ENCODE measurements around the gene MEX3C.

The MEX3C gene

GRCh38 chr18:51150113-51150700 is 47.3 kb downstream of the MEX3C start:
- Histone ChIP-seq H3K9me3 (ENCODE audit: insufficient read depth, low read depth, low read length) (no peaks in the 10 kb centered on the region), H3K9ac (ENCODE audit: low read depth, low read length) (no peak overlapping the region), H3K27me3 (ENCODE audit: insufficient read depth, low read length) (no peaks in the 10 kb centered on the region), H3K27ac (ENCODE audit: low read length) (no peak overlapping the region), H3K4me1 (ENCODE audit: insufficient read depth, low read length) (no peaks in the 10 kb centered on the region), H3K4me3 (ENCODE audit: low read length) (no peak overlapping the region), H3K36me3 (ENCODE audit: insufficient read depth, low read depth, low read length) (no peaks in the 10 kb centered on the region)

DNA sequence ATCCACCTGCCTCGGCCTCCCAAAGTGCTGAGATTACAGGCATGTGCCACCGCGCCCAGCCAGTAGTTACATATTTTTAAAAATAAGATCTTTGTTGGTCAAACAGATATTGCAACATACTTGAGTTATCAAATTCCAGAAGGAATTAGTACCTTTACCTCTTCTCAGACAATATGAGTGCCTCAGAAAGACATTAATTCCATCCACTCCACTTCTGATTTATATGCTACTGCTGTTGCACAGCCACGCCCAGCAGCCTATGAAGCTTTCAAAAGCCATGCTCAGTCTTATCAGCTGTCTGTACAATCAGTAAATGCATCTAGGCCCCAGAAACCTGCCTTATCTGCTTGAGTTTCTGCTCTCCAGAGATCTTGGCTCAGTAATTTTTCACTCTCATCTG is 47.8 kb downstream of the MEX3C start:
- no peaks in the 10 kb centered on the region for H3K9me3 ChIP-seq (ENCODE audit: insufficient read depth, low read depth, low read length)
- no peaks in the 10 kb centered on the region for H3K27me3 ChIP-seq (ENCODE audit: insufficient read depth, low read length)
- H3K36me3 ChIP-seq (ENCODE audit: insufficient read depth, low read depth, low read length), result no peaks in the 10 kb centered on the region
- no peaks in the 10 kb centered on the region for H3K4me1 ChIP-seq (ENCODE audit: insufficient read depth, low read length)
- H3K27ac ChIP-seq (ENCODE audit: low read length), result no peak overlapping the region
- H3K4me3 ChIP-seq (ENCODE audit: low read length), result no peak overlapping the region
- H3K9ac ChIP-seq (ENCODE audit: low read depth, low read length), result no peak overlapping the region

DNA sequence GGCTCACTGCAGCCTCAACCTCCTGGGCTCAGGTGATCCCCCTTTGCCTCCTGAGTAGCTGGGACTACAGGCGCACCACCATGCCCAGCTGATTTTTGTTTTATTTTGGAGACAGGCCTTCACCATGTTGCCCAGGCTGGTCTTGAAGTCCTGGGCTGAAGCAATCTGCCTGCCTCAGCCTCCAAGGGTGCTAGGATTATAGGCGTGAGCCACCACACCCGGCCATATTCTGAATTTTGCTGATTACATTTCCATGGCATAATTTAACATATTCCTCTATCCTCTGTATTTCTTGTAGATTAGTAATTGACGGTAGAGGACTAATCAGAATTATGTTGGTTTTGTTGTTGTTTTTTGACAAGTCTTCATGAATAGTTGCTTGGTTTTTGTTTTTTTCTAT is 50.6 kb downstream of the MEX3C start:
- Histone ChIP-seq H3K9me3 (ENCODE audit: insufficient read depth, low read depth, low read length) (no peaks in the 10 kb centered on the region), H3K36me3 (ENCODE audit: insufficient read depth, low read depth, low read length) (no peaks in the 10 kb centered on the region), H3K9ac (ENCODE audit: low read depth, low read length) (no peak overlapping the region), H3K4me3 (ENCODE audit: low read length) (no peak overlapping the region), H3K27ac (ENCODE audit: low read length) (no peak overlapping the region), H3K4me1 (ENCODE audit: insufficient read depth, low read length) (no peaks in the 10 kb centered on the region), H3K27me3 (ENCODE audit: insufficient read depth, low read length) (no peaks in the 10 kb centered on the region)

DNA sequence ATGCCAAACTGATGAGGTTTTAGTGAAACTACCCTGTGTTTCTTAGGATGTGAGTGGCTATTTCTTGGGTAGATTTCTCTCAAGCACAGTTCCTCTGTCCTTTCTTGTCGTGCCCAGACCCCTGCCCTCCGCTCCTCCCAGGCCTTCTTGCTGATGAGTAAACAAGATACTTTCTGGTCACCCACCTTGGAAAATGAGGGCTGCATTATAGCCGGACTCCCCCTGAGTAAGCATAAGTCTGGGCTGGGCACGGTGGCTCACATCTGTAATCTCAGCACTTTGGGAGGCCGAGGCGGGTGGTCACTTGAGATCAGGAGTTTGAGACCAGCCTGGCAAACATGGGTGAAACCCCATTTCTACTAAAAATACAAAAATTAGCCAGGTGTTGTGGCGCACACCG is 58.5 kb downstream of the MEX3C start:
- Histone ChIP-seq H3K9me3 (ENCODE audit: insufficient read depth, low read depth, low read length) (no peaks in the 10 kb centered on the region), H3K4me3 (ENCODE audit: low read length) (no peak overlapping the region), H3K36me3 (ENCODE audit: insufficient read depth, low read depth, low read length) (no peaks in the 10 kb centered on the region), H3K27me3 (ENCODE audit: insufficient read depth, low read length) (no peaks in the 10 kb centered on the region), H3K4me1 (ENCODE audit: insufficient read depth, low read length) (no peaks in the 10 kb centered on the region), H3K9ac (ENCODE audit: low read depth, low read length) (no peak overlapping the region), H3K27ac (ENCODE audit: low read length) (no peak overlapping the region)

DNA sequence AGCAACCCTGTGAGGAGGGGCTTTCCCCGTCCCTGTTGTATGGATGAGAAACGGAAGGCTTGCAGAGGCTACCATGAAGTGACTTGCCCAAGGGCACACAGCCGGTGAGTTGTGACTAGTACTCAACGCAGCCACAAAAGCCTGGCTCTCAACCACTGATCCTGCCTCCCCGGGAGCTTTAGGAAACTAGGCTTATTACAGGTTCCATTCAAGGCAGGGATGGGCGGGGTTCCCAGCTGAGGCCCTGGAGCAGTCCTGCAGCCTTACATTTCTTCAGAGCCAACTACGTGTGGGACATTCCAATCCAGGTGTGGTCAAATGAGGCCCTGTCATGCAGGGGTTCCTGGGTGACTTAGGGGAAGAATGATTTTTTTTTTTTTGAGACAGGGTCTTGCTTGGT is 59.6 kb downstream of the MEX3C start:
- no peaks in the 10 kb centered on the region for H3K4me1 ChIP-seq (ENCODE audit: insufficient read depth, low read length)
- H3K27me3 ChIP-seq (ENCODE audit: insufficient read depth, low read length), result no peaks in the 10 kb centered on the region
- no peak overlapping the region for H3K4me3 ChIP-seq (ENCODE audit: low read length)
- H3K27ac ChIP-seq (ENCODE audit: low read length), result no peak overlapping the region
- no peak overlapping the region for H3K9ac ChIP-seq (ENCODE audit: low read depth, low read length)
- no peaks in the 10 kb centered on the region for H3K9me3 ChIP-seq (ENCODE audit: insufficient read depth, low read depth, low read length)
- H3K36me3 ChIP-seq (ENCODE audit: insufficient read depth, low read depth, low read length), result no peaks in the 10 kb centered on the region

DNA sequence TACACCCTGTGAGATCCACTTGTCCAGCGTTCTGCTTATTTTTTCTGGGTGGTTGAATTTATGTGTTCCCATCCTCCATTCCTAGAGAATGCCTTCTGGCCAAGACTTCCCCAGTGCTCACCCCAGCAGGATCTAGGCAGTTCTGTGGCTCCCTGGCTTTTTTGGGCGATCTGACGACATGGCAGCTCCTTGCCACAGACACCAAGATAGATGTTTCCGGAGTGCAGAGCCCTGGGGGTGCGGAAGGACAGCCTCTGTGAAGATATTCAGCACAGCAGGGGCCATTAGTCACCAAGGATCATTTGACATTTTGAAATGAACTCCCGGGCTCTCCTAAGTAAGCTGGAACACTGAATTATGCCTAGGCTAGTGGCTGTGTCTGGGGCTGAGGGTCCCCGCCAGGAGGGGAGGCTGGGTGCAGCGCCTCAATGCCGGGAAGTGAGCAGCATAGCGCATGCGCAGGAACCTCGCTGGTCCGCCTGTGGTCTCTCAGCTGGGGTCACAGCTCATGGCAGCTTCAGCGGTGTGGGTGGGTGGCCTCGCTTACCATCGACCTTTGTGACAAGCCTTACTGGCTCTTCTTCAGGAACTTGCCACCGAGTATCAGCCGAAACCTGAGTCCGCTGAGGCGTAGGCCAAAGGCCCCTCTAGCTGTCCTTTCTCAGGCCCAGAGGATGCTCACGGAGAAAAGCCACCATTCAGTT is 60.3 kb downstream of the MEX3C start:
- Histone ChIP-seq H3K36me3 (ENCODE audit: insufficient read depth, low read depth, low read length) (no peaks in the 10 kb centered on the region), H3K4me1 (ENCODE audit: insufficient read depth, low read length) (no peaks in the 10 kb centered on the region), H3K9ac (ENCODE audit: low read depth, low read length) (no peak overlapping the region), H3K27me3 (ENCODE audit: insufficient read depth, low read length) (no peaks in the 10 kb centered on the region), H3K9me3 (ENCODE audit: insufficient read depth, low read depth, low read length) (no peaks in the 10 kb centered on the region), H3K4me3 (ENCODE audit: low read length) (no peak overlapping the region), H3K27ac (ENCODE audit: low read length) (no peak overlapping the region)

- Histone ChIP-seq H3K27me3 (ENCODE audit: insufficient read depth, low read length) (no peaks in the 10 kb centered on the region), H3K9me3 (ENCODE audit: insufficient read depth, low read depth, low read length) (no peaks in the 10 kb centered on the region), H3K36me3 (ENCODE audit: insufficient read depth, low read depth, low read length) (no peaks in the 10 kb centered on the region), H3K4me1 (ENCODE audit: insufficient read depth, low read length) (no peaks in the 10 kb centered on the region), H3K4me3 (ENCODE audit: low read length) (no peak overlapping the region), H3K27ac (ENCODE audit: low read length) (no peak overlapping the region), H3K9ac (ENCODE audit: low read depth, low read length) (no peak overlapping the region)
Measured at GRCh38 chr18:51135795-51136194, 61.7 kb downstream of the MEX3C start.

DNA sequence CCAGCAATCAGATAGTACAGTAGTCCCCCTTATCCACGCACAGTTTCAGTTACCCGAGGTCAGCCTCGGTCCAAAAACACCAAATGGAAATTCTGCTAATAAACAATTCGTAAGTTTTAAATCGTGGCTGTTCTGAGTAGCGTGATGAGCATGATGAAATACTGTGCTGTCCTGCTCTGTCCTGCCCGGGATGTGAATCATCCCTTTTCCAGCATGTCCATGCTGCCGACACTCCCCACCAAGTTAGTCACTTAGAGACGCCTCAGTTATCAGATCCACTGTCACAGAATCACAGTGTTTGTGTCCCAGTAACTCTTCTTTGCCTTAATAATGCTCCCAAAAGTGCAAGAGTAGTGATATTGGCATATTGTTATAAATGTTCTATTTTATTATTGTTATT is 62.1 kb downstream of the MEX3C start:
- Histone ChIP-seq H3K27ac (ENCODE audit: low read length) (no peak overlapping the region), H3K27me3 (ENCODE audit: insufficient read depth, low read length) (no peaks in the 10 kb centered on the region), H3K36me3 (ENCODE audit: insufficient read depth, low read depth, low read length) (no peaks in the 10 kb centered on the region), H3K4me3 (ENCODE audit: low read length) (no peak overlapping the region), H3K9ac (ENCODE audit: low read depth, low read length) (no peak overlapping the region), H3K4me1 (ENCODE audit: insufficient read depth, low read length) (no peaks in the 10 kb centered on the region), H3K9me3 (ENCODE audit: insufficient read depth, low read depth, low read length) (no peaks in the 10 kb centered on the region)

DNA sequence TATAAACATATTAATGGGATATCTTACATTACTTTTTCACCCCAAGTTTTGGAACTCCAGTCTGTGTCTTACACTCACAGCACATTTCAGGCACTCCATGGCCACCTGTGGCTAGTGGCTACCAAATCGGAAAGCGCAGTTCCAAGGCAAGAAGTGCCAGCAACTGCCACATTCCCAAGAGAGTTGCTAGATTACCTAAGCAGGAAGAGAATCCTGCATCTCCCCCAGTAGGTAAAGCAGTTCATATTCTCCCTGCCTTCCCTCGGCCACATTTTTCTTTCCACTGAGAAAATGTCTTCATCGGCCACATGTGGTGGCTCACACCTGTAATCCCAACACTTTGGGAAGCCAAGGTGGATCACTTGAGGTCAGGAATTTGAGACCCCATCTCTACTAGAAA is 62.8 kb downstream of the MEX3C start:
- Histone ChIP-seq H3K36me3 (ENCODE audit: insufficient read depth, low read depth, low read length) (no peaks in the 10 kb centered on the region), H3K9ac (ENCODE audit: low read depth, low read length) (no peak overlapping the region), H3K4me3 (ENCODE audit: low read length) (no peak overlapping the region), H3K27me3 (ENCODE audit: insufficient read depth, low read length) (no peaks in the 10 kb centered on the region), H3K27ac (ENCODE audit: low read length) (no peak overlapping the region), H3K9me3 (ENCODE audit: insufficient read depth, low read depth, low read length) (no peaks in the 10 kb centered on the region), H3K4me1 (ENCODE audit: insufficient read depth, low read length) (no peaks in the 10 kb centered on the region)

- no peak overlapping the region for H3K4me3 ChIP-seq (ENCODE audit: low read length)
- H3K4me1 ChIP-seq (ENCODE audit: insufficient read depth, low read length), result no peaks in the 10 kb centered on the region
- H3K27me3 ChIP-seq (ENCODE audit: insufficient read depth, low read length), result no peaks in the 10 kb centered on the region
- no peak overlapping the region for H3K9ac ChIP-seq (ENCODE audit: low read depth, low read length)
- no peak overlapping the region for H3K27ac ChIP-seq (ENCODE audit: low read length)
- no peaks in the 10 kb centered on the region for H3K9me3 ChIP-seq (ENCODE audit: insufficient read depth, low read depth, low read length)
- no peaks in the 10 kb centered on the region for H3K36me3 ChIP-seq (ENCODE audit: insufficient read depth, low read depth, low read length)
Measured at GRCh38 chr18:51133580-51134160, 63.8 kb downstream of the MEX3C start.

DNA sequence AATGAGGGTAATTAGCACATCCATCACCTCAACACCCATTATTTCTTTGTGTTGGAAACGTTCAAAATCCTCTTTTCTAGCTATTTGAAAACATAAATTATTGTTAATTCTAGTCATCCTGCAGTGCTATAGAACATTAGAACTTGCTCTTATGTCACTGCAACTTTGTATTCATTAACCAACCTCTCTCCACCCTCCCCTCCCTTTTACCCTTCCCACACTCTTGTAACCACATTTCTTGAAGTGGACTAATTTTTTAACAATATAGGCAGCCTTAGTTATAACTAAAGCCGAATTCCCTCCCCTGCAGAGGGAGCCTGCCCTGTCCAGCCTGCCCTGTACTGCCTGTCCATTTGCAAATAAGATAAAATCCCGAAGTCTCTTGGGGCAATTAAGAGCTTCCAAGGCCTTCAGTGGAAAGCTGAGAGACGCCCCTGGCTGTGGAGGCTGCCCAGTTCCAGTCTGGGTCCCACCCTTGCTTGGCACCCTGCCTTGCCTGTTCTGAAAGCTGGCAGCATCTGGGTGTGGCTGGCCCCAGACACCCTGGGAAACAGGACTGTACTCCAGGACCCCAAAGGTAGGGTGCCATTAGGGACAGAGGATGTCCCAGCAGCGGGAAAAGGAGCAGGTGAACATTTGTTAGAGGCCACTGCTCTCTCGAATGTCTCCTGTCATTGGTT is 65.1 kb downstream of the MEX3C start:
- Histone ChIP-seq H3K27me3 (ENCODE audit: insufficient read depth, low read length) (no peaks in the 10 kb centered on the region), H3K4me1 (ENCODE audit: insufficient read depth, low read length) (no peaks in the 10 kb centered on the region), H3K36me3 (ENCODE audit: insufficient read depth, low read depth, low read length) (no peaks in the 10 kb centered on the region), H3K9me3 (ENCODE audit: insufficient read depth, low read depth, low read length) (no peaks in the 10 kb centered on the region), H3K27ac (ENCODE audit: low read length) (no peak overlapping the region), H3K9ac (ENCODE audit: low read depth, low read length) (no peak overlapping the region), H3K4me3 (ENCODE audit: low read length) (no peak overlapping the region)

DNA sequence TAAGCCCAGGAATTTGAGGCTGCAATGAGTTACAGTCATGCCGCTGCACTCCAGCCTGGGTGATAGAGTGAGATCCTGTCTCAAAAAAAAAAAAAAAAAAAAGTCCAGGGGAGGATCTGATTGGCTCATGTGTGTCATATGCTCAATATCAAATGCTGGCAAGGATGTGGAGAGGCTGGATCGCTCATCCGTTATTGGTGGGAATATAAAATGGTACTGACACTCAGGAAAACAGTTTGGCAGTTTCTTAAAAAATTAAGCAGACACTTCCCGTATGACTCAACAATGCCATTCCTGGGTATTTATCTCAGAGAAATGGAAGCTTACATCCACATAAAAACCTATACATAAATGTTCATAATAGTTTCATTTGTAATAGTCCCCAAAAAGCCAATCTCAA is 68.9 kb downstream of the MEX3C start:
- Histone ChIP-seq H3K4me1 (ENCODE audit: insufficient read depth, low read length) (no peaks in the 10 kb centered on the region), H3K27ac (ENCODE audit: low read length) (no peak overlapping the region), H3K9me3 (ENCODE audit: insufficient read depth, low read depth, low read length) (no peaks in the 10 kb centered on the region)

More for the DNA sequence above, 68.9 kb downstream of the MEX3C start:
- H3K36me3 ChIP-seq (ENCODE audit: insufficient read depth, low read depth, low read length), result no peaks in the 10 kb centered on the region
- H3K4me3 ChIP-seq (ENCODE audit: low read length), result no peak overlapping the region
- no peak overlapping the region for H3K9ac ChIP-seq (ENCODE audit: low read depth, low read length)
- no peaks in the 10 kb centered on the region for H3K27me3 ChIP-seq (ENCODE audit: insufficient read depth, low read length)
